Stimulated activated CD4-positive, alpha-beta T cell treated with anti-CD3 and anti-CD28 coated beads, Interleukin-2, amount 100 ng/mL, for 48 hours (primary cell): Measurements from ENCODE around the gene EPHB1.

Experiments
- DNase-seq, 2 donors: peaks; one replicate each; pipeline ENCODE4 v3.0.0-alpha.2; 2020

EPHB1 gene

DNA sequence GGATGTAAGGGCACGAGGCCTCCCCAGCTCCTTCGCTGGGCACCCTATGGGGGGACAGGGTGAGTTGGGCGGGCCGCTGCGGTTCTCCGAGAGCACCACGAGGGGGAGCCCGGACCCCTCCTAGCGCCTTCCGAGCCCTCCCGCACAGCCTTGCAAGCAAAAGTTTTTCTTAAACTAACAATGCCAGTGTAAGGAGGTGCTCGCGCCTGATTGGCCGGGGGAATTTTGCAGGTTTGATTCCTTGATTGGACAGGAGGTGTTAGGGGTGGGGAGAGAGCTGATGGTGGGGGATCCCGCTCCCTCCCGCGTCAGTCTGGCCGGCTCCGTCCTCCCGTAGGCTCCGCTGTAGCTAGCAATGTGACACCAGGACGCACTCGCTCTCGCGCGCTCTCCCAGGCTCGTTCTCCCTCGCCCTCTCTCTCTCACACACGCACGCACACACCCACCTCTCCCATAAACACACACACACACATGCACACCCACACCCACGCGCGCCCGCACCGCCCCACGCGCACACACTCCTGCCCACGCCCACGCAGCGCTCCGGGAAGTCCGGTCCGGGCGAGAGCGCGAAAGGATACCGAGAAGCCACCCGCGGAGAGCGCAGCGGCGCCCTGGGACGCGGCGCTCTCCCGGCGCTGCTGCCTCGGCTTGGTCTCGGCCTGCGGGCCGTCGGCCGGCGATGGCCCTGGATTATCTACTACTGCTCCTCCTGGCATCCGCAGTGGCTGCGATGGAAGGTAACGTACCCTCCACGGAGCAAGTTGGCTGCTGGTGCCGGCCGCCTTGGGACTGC, at the start of gene EPHB1:
EPHB1 (plus strand) TSS at position 311 of the 796 bp plus-strand sequence.
- peak; percentile 62 to 71 for DNase-seq

DNA sequence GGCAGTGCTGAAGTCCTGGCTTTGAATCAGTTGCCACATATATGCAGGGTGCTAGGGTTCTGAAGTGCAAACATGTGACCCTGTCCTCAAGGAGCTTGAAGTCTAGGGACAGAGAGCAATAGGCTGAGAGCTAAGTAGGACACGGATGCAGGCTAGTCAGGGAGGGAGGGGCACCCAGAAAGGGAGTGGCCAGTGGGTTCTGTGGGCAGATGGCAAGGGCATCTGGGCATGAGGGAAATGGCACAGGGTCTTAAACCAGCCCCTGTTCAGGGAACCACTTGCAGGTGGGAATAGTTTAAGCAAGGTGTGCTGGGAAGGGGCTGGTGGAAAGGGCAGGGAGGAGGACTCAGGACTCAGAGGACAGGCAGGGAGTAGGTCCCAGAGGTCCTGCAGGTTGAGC, 46.4 kb upstream of the EPHB1 start:
- no peak for DNase-seq

DNA sequence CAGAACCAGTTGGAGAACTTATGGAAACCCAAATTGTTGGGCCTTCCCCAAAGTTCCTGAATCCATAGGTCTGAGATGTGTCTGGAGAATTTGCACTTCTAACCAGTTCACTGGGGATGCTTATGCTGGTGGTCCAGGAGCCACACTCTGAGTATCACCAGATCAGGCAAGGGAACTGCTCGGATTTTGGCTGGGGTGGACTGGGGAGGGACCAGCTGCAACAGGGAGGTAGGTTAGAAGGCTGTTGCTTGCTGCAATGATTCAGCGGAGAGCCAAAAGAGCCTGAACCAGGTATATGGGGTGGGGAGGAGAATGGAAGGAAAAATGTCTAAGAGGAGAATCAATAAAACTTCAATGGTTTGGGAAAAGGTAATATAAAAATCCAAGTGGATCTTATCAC, 45.9 kb upstream of the EPHB1 start:
- DNase-seq: no peak

DNA sequence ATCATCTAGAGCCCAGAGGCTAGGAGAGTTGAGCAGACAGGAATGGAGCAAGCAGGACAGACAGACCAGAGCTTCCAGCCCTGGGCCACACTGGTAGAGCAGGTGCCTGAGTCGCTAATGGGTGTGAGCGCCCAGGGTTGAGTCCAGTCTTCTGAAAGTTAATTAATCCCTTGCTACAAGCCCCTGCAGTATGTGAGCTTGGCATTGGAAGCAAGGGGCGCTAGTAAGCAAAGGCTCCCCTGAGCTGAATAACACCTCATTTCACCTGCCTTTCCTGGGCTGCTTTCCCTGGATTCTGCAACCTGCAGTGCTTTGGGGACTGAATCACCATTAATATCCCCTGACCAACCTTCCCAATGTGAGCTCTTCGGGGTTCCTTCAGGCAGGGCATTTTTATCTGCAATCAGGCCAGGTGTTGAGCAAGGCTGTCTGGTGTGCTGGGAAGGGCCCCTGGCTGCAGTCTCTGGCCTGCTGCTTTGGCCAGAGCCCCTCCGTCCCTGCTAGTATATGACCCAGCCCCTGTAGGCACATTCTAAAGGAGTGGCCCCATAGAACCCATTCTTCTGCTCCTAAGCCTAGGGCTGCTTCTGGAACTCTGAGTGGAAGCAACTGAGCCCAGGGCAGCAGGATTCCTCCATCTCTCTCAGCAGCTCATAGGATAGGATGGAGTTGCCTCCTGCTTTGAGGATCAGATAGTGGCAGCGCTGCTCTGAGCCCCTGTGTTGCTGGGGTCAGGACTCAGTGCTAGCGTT, 45.1 kb upstream of the EPHB1 start:
- DNase-seq: no peak

DNA sequence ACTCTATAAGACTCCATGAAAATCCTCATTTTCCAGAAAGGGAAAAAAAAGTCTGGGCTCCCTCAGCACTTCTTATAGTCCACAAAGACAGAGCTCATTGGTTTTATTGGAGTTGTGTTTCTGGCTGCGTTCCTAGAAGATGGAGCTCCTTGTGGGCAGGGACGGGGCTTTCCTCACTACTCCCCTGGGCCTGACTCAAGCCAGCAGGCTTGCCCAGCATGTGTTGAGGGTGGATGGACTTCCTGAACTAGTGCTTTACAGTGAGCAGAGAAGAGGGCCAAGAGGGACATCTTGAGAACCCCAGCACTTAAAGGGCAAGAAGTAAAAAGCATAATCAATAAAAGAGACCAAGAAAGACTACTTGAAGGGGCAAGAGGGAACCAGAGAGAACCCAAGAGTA, 43.2 kb upstream of the EPHB1 start:
- no peak for DNase-seq

DNA sequence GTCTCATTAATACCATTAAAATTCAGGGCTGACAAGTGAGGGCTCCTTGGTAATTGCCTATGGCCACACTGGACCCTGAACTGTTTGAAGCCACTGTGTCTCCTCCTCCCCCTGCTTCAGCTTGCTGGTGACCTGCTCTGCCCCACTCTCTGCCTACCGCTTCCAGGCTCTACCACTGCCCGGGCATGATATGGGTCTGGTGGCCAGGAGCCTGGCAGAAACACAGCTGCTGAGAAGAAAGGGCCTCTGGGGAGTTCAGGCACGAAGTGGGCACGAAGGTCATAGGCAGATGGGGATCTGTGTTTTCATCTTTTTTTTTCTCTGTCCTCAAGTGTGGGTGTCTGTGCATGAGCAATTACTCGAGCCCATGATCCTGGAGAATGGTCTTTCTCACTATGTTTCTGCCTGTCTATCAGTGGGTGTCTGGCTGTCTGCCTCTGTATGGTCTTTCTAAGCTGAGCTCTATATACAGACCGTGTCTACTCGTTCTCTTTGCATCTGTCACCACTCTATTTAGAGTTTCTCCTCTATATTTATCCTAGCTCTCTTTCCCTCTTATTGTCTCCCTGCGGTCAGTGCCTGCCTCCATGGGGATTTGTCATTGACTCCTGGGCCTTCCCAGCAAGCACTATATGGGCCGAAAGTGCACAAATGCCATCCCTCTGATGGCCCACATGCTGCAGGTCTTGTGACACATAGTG, 42.1 kb upstream of the EPHB1 start:
- DNase-seq: no peak

DNA sequence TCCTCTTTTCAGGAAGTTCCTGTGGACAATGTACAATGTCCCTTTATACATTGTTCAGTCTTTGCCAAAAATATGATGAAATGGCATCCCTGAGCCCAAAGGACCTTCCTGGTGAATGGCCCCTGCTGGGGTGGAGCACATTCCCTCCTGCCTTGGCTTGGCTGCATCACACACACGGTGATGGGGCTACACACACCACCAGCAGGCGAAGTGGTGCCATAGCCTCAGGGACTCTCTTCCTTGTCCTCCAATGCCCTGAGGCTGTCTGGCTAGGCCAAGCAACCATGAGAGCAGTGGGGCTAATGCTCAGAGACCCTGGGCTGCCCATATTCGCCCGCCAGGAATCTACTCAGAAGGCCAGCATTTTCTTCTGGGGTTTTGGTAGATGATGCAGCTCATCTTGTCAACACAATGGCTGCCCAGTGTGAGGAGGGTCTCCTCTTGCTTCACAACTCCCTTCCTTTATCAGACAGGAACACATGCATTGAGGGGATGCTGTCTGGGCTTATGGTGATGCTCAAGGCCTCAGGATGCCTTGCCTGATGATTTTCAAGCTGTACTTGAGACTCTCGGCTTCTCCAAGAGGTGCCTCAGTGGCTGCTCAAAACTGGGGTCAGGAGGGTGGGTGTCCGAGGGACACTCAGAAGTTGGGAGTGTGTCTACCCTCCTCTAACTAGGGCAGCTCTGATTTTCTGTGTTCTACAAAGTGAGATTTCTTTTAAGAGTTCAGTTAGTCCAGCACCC, 40.9 kb upstream of the EPHB1 start:
- no peak for DNase-seq

DNA sequence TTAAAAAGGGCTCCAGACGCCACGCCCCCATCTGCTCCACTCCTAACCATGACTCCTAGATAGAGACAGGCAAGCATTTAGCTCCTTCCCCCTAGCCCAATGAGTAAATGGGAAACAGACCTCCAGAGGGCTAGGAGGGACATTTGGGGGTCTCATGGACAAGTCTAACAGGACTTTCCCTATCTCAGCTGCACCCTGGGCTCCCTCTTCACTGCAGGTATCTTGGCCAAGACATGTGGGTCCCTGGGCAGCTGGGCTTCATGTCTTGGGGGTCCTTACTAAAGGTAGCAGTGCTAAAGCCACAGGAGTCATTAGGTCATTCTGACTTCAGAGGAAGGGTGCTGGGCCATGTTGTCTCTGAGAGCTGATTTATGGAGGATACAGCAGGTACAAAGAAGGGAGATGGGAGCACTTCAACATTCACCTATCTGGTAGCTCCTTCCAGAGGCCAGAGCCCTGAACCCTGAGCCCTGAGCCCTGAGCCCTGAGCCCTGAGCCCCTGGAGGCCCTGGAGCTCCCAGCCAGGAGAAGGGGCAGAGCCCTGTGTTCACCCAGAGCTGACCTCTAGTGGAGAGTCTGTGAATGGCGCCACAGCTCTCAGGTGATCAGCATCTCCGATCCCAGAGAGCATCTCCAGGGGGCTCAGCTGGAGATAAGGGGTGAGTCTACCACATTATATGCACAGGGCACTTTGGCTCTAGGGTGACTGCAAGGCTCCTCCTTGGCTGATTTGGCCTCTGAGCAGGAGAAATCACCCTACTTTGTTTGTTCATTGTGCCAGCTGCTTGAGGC, 40.1 kb upstream of the EPHB1 start:
- DNase-seq: peak; percentile 30 to 36

DNA sequence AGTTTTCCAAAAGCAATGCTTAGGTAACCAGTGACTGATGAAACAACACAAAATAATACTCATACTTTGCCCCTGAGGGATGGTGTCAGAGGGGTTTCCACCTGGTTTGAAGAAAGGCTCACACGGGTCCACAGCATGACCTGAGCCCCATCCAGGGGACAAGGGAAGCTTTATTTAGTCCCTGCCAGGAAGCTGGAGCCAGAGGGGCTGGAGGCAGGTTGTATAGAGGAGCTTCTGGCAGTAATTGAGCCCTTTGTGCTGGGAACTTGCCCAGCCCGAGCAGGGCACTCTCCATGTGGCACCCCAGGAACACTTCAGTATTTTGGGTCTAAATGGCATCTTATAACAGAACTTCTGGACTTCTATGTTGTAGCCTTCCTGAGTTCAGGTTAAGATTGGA, 39.2 kb upstream of the EPHB1 start:
- no peak for DNase-seq

DNA sequence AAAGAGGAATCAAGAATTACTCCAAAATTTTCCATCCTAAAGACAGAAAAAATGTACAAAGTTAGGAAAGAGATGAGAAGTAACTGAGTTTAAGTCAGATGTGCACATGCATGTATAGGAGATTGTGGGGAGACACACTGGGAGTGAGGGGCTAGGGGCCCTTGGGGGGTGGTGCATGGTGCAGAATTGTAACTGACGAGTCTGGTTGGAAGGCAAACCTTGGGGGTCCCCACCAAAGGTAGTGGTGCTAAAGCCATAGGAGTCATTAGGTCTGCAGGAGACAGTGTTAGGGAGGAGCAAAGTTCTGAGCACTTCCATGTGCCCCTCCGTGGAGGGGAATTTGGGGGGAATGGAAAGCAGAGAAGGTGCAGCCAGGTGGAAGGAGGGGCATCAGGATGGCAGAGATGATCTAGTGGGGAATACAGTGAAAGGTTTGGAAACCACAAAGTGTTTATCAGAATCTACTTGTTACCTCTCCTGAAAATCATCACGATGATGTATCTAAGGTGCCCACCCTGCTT, 37.5 kb upstream of the EPHB1 start:
- DNase-seq: no peak

DNA sequence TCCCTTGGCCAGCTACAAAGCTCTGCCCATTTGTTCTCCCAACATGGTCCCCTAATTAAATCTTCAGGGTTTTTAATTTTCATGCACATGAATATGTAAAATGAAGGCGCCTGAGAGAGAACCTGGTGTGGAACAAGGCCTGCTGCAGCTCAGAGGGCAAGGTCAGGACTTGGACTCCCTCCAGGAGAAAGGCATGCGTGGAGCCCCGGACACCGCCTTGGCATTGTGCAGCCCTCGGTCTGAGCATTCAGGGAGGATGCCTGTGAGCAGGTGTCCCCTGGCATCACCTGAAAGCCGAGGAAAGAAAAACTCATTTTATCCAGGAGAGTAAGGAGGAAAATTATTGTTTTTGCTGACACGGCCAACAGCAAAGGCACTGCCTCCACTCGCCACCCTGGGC, 33.8 kb upstream of the EPHB1 start:
- no peak for DNase-seq

DNA sequence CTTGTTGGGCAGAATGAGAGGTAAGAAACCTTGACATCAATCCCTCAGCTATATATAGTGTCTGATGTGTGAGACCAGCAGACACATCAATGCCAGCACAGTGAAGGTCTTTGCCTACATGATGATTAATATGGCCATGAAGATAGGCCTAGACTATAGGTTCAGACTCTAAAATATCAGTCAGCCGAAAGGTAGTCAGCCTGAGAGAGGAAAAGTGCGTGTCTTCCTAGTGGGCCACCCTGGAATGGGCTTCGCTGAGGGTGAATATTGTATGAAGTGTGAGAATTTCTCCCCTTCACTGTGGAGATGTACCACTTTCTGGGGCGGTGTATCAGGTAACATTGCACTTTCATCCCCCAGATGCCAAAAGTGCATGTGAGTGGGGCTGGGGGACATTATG, 33.0 kb upstream of the EPHB1 start:
- no peak for DNase-seq

DNA sequence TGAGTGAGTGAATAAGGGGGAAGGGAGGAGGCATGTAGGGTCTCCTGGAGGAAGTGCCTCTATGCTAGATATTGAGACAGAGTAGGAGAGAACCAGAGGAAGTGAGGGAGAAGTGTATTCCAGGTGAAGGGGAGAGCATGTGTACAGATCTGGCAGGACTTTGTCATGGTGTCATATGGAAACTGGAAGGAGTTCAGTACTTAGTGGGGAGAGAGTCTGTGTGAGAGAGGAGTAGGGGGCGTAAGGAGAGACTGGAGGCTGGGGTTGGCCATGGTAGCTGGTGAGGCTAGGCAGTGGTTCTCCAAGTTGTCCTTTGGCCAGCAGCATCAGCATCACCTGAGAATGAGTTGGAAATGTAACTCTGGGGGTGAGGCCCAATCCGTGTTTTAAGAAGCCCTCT, 29.6 kb upstream of the EPHB1 start:
- no peak for DNase-seq

DNA sequence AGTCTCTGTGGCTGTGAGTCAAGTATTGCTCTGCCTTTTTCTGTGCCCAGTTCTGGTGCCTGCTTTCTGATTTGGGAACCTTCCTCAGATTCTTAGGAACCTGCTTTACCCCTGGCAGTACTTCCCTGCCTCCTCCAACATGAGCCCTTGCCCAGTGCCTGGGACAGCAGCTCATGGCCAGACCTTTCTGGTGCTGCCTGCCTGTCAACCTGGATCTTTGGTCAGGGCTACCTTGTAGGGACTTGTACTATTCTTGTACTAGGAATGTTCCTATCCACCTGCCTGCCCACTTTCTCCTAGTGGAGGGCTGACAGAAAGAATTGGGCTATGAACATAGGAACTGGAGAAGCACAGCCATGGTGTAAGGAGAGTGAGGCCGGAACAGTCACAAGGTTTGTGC, 28.8 kb upstream of the EPHB1 start:
- DNase-seq: no peak

DNA sequence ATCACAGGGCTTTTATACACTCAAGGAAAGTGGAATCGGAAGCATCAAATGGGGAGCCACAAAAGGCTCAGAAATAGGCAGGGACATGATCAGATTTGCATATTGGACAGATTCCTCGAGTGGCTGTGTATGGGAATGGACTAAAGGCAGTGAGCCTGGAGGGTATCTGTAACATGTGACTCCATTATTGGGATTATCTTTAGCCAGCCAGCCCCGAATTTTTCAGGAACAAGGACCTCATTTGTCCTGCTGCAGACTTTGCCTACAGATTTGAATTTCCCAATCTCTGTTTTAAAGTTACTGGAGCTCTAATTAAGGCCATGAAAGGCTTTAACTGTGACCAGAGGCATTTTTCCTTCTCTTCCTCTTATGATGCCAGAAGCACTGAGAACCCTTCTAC, 26.9 kb upstream of the EPHB1 start:
- no peak for DNase-seq

DNA sequence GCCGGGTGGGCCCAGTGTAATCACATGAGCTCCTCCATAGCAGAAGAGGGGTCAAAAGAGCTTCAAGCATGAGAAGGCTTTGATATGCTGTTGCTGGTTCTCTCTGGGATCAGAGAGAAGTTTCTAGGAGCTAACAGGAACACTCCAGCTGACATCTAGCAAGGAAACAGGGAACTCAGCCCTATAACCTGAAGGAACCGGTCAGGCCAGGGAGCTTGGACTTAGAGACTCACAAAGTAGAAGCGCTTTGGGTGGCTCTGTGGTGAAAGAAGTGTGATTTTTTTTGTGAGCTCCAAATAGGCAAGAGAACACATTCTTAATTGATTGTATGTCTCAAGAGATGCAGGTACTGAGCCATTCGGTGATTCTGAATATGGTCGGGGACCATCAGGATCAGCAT, 26.2 kb upstream of the EPHB1 start:
- no peak for DNase-seq

DNA sequence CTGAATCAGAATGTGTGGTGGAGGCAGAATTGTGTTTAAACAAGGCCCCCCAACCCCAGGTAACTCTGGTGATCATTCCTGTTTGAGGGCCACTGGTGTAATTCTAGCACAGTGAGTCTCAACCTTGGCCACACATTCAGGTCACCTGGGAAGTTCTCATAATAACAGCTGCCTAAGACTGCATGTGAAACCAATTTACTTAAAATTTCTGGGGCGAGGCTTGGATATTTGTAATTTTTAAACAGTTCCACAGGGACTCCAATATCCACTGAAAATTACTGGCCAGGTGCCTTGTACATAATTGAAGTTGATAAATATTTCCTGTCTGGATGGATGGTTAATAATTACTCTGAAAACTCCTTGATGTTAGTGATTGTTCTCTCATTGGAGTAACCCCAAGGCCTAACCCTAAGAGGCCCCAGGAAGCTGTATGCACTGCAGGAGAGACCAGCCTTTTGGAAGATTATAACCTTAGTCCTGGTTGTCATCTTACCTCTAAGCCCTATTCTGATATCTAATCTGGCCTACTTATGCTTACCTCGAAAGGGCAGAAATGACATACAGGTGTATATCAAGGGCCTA, 25.7 kb upstream of the EPHB1 start:
- DNase-seq: no peak

DNA sequence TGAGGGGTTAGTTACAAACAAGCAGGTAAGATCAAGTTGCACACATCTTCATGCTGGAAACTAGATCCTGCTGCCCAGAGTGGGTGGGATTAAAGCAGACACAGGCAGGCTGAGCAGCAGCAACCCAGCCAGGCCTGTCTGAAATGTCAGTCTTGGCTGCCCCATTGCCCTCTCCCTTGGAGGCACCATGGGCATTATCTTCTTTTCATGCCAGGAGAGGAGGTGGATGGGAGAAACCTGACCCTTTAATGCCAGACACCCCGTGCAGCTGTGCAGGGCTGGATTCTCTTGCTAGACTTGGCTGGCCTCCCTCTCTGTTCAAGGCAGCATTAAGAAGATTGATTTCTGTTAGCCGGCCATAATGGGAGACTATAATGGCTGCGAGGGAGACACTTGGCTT, 23.0 kb upstream of the EPHB1 start:
- no peak for DNase-seq

DNA sequence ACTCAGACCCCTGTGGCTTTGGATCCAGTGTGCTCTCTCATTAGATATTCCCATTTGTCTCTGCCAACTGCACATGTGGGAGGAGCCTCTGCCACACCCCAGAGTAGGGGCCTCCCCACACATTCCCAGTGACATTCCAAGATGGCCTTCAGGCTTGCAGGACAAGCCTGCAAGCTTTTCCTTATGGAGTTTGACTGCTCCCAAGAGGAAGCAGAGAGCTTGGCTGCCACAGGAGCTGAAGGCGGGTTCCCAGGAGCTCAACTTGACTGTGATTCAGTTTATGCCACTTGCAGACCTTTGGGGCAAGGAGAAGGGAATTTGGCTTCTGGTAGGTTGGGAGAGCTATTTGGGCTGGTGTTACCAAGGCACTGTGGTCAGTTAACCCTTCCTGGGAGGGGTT, 22.5 kb upstream of the EPHB1 start:
- no peak for DNase-seq

DNA sequence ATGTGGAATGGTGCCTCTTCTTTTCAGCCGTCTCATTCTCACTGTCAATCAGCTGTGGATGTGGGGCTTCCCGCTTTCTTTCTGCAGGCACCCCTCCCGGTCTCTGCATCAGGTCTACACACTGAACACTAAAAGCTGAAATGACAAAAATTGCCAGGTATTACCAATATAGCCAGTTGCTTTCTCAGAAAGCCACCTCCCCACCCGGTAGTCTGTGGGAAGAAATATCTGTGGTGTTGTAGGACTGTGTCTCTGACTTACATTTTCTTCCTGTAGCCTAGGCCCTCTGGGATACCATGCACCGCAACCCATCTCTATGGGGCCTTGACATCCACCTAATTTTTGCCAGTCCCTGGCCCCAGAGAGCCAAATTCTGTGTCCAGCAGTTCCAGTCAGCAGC, 19.2 kb upstream of the EPHB1 start:
- no peak for DNase-seq

DNA sequence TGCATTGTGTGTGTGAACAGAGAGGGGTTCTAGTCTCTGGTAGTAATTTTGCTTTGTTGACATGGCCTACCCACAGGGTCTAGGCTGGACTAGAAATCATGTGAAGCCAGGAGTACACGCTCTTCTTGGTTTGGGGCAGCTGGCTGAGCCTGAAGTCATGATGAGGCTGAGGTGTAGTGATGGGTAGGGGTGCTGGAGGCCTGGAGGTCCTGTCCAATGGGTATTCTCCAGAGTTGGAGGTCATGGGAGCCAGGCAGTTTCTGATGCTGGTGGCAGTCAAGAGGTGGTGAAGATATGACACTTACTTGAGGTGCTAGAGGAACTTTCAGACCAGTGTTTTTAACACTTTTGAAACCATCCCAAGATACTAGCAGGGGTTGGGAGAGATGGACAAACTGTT, 18.5 kb upstream of the EPHB1 start:
- no peak for DNase-seq

DNA sequence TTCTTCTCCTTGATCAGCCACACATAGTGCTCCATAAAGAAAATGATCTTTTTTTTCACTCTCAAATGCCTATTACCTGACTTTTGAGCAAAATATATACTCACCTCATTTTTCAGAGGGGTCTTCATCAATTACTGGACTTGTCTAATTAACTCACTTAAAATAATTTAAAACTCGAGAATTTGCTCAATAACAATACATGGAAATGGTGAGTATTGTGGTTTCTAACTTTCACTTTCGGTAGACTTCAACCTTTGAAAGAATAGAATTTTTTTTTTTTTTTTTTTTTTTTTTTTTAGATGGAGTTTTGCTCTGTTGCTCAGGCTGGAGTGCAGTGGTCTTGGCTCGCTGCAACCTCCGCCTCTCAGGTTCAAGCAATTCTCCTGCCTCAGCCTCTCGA, 17.7 kb upstream of the EPHB1 start:
- DNase-seq: no peak
